Thyroid gland (tissue), 4 donors: ENCODE measurements around the gene SPACA6.

Experiments
- CTCF ChIP-seq, 6 experiments: fragments of 200-600 bp in 3 of 6; fragments of 450-650 bp in 3 of 6; sonication (generic) in 3 of 6; IDR thresholded peaks; one replicate each; pipeline ENCODE4 v1.5.1; 2016 to 2019; ENCODE audit warnings: antibody characterized with exemption in 6 of 6, mild to moderate bottlenecking in 2 of 6, inconsistent platforms in 1 of 6, moderate library complexity in 1 of 6
- POLR2A ChIP-seq, 2 donors: fragments of 450-650 bp; IDR thresholded peaks; one replicate each; pipeline ENCODE4 v1.6.1; 2017; ENCODE audit warnings: antibody characterized with exemption in 2 of 2, mild to moderate bottlenecking in 2 of 2, moderate library complexity in 1 of 2

- TF ChIP-seq CTCF (IDR thresholded peaks at IDR 0.05) (no peak), POLR2A (IDR thresholded peaks at IDR 0.05) (no peak)
Observed at GRCh38 chr19:51654783-51655182, 38.3 kb upstream of the SPACA6 start.
